Activated naive CD4-positive, alpha-beta T cell treated with Interleukin-2 at 50 U/mL for 16 hours (primary cell): ENCODE results near the gene CDK19.
"Not testable (repeated sequence)": the region's sequence is repeated elsewhere in the genome, so short reads cannot be mapped to it uniquely, and the experiment has no call there.

ENCODE experiments used
- DNase-seq: peaks from one replicate; pipeline ENCODE4 v3.0.0-alpha.2; 2020

CDK19 gene

DNA sequence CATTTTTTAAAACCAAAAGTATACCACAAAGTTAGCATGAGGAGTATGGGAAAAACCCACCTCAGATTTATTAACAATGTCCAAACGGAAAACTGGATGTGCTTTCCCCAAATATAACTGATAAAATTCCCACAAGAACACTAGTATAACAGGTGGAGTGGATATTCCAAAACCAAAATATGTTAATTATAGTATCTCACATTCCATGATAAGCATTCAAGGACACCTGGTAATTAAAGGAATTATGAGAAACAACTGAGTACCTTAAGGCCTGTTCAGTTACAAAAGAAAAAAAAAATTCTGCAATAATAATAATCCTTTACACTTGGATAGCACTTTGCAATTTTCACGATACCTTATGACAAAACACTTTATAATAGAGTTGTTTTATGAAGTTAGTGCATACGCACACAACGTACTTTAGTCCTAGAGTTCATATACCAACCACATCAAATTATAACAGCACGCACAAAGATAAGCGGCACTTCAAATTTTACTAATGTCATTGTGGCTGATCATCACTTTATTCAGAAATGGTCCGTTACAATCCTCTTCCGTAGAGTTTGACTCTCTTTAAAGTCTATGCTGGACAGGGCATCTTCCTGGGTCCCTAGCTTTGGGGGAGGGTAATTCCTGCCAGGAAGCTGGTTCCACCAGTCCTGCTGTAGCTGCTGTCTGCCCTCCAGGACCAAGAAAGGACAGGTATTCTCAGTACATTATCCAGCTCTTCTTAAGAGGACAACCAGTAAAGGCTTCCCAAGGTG lies 1.7 kb downstream of the CDK19 start:
- no peak for DNase-seq

GRCh38 chr6:110812719-110813118 lies 2.5 kb downstream of the CDK19 start:
- DNase-seq, result no peak

- DNase-seq, result no peak
These were observed 4.2 kb downstream of the CDK19 start for GRCh38 chr6:110810896-110811586.

DNA sequence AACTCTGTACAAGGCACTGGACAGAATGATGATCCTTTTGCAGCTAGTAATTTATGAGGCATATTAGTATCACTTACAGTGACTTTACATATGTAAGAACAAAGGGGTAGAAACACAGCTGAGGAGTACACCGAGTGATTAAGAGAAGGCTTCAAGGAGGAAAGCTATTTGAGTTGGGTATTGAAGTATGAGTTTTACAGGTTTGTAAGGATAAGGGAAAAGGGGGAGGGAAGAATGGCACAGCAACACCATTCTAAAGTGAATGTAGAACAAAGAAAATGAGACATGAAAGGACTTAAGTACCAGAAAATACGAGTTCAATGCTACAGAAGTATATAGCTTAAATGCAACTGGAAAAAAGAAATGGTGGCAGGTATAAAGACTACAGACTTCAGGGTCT lies 5.5 kb downstream of the CDK19 start:
- DNase-seq, result no peak

DNA sequence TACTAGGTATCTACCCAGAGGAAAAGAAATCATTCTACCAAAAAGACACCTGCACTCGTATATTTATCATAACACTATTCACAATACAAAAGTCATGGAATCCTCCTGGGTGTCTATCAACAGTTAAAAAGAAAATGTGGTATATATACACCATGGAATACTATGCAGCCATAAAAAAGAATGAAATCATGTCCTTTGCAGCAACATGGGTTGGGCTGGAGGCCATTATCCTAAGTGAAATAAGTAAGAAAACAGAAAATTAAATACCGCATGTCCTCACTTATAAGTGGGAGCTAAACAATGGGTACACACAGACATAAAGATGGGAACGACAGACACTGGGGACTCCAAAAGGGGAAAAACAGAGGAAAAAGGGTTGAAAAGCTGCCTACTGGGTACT lies 13.1 kb downstream of the CDK19 start:
- not testable (repeated sequence) for DNase-seq

- no peak for DNase-seq
These were observed 14.5 kb downstream of the CDK19 start for GRCh38 chr6:110800839-110801196.

- no peak for DNase-seq
These were observed 15.0 kb downstream of the CDK19 start for GRCh38 chr6:110800196-110800838.

DNA sequence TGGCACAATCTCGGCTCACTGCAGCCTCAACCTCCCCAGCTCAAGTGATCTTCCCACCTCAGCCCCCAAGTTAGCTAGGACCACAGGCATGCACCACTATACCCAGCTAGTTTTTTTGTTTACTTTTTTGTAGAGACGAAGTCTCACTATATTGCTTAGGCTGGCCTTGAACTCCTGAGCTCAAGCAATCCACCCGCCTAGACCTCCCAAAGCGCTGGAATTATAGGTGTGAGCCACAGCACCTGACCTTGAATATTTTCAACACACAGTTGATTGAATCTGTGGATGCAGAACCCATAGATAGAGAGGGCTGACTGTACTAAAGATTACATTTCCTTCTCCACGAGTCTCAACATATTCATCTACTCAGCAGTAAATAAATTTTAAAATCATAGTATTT lies 15.6 kb downstream of the CDK19 start:
- no peak for DNase-seq

DNA sequence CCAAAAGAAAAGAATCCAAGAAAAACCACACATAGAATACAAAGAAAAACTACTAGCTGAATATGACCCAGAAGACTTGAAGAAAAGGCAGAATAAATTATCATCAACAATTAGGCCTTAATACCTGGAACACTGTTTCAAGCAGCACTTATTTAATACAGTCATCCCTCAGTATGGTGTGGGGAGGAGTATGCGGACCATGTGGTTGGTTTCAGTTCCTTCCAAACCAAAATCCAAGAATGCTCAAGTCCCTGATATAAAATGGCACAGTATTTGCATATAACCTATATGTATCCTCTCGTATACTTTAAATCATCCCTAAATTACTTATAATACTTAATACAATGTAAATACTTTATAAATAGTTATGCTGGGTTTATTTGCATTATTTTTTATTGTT lies 16.1 kb downstream of the CDK19 start:
- no peak for DNase-seq

GRCh38 chr6:110795271-110795670 lies 20.0 kb downstream of the CDK19 start:
- no peak for DNase-seq

- no peak for DNase-seq
These were observed 28.6 kb downstream of the CDK19 start for GRCh38 chr6:110786696-110787095.

- no peak for DNase-seq
These were observed 29.0 kb downstream of the CDK19 start for GRCh38 chr6:110786271-110786670.

GRCh38 chr6:110784610-110784979 lies 30.7 kb downstream of the CDK19 start:
- no peak for DNase-seq

- no peak for DNase-seq
These were observed 33.6 kb downstream of the CDK19 start for GRCh38 chr6:110781522-110782214.

GRCh38 chr6:110778333-110778732 lies 36.9 kb downstream of the CDK19 start:
- DNase-seq, result no peak

- DNase-seq, result no peak
These were observed 37.6 kb downstream of the CDK19 start for GRCh38 chr6:110777636-110778035.

- no peak for DNase-seq
These were observed 38.9 kb downstream of the CDK19 start for GRCh38 chr6:110776413-110776812.

DNA sequence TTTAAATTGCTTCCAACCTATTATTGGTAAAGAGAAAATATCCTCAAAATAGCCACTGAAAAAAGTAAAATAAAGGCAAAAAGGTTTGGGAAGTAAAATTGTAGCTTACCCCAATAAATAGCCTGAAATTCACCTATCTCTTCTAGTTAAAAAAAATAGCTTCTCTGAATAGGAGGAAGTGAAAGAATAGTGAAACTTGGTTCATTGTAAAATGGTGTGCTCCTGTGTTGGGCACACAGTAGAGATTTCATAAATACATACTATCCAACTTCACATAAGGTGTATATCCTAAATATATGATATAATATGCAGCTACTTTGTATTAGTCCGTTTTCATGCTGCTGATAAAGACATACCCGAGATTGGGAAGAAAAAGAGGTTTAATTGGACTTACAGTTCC lies 45.3 kb downstream of the CDK19 start:
- no peak for DNase-seq

DNA sequence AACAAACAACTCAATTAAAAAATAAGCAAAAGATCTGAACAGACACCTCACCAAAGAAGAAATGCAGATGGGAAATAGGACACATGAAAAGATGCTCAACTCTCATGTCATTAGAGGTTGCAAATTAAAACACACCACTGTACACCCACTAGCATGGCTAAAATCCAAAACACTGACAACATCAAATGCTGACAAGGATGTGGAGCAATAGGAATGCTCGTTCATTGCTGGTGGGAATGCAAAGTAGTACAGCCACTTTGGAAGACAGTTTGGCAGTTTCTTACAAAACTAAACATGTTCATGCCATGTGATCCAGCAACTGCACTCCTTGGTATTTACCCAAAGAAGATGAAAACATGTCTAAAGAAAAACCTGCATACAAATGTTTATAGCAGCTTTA lies 47.2 kb downstream of the CDK19 start:
- DNase-seq, result no peak

GRCh38 chr6:110761371-110761770 lies 53.9 kb downstream of the CDK19 start:
- DNase-seq, result no peak

DNA sequence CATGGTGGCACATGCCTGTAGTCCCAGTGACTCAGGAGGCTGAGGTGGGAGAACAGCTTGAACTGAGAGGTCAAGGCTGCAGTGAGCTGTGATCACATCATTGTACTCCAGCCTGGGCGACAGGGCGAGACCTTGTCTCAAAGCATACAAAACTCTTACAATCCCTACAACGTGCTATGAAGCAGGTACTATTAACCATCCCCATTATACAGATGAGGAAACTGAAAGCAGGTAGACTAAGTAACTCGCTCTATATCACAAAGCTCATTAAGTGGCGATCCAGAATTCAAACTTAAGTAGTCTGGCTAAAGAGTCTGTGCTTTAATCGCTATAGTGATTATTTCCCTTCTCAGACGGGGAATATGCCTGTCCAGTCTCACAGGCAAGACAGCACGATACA lies 54.7 kb downstream of the CDK19 start:
- no peak for DNase-seq

DNA sequence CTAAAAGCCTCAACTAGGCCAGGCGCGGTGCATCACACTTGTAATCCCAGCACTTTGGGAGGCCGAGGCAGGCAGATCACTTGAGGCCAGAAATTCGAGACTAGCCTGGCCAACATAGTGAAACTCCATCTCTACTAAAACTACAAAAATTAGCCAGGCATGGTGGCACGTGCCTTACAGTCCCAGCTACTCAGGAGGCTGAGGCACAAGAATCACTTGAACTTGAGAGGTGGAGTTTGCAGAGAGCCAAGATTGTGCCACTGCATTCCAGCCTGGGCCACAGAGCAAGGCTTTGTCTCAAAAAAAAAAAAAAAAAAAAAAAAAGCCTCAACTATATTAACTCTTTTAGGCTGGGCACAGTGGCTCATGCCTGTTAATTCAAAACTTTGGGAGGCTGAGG lies 55.2 kb downstream of the CDK19 start:
- not testable (repeated sequence) for DNase-seq

DNA sequence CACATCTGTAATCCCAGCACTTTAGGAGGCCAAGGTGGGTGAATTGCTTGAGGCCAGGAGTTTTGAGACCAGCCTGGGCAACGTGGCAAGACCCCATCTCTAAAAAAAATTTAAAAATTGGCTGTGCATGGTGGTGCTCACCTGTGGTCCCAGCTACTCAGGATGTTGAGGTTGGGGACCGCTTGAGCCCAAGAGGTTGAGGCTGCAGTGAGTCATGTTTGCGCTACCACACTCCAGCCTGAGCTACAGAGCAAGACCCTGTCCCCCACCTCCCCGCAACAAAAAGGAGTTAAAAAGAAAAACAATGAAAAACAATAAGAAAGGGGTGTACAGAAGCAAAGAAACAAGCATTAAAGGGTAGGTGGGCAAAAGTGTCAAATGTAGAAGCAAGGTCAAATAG lies 57.3 kb downstream of the CDK19 start:
- no peak for DNase-seq

DNA sequence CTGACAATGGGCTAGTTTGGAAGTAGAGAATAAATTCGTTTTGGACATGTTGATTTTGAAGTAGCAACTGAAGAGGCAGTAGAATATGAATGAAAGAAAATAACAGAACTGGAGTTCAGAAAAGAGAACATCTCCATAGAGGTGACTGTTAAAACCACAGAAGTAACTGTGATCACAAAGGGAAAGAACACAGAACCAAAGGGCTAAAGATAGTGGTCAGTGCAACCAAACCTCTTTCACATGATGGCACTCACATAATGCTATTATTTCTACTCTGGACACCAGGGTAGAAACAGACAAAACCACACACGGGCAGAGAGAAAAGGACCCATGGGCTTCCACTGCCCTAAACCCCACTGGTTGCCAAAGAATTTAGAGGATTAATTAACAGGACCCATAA lies 58.5 kb downstream of the CDK19 start:
- DNase-seq, result no peak
